Measurements from ENCODE around the gene GLTPD2. TPM values are rescaled to one million over a fixed set of nuclear protein-coding genes. Genes with fewer than 3 reads are reported as not detected.
A peak's percentile ranks its signal among the peaks of the same experiment; 100 is the strongest.

The GLTPD2 gene
- total RNA-seq, 1 experiment from 2014 or later = not detected

- POLR2A ChIA-PET (ENCODE audit: low non-redundant PET) = no interaction called here
- no peaks in the 10 kb centered on the region for H3K36me3 ChIP-seq (ENCODE audit: insufficient read depth, low read length, poor library complexity, severe bottlenecking)
- peak within 1 kb of the TSS; percentile 88 for H3K4me3 ChIP-seq (ENCODE audit: low read depth, low read length, poor library complexity, severe bottlenecking)
- no TSS peak for BruUV-seq (replicated peaks)
- H3K27ac ChIP-seq (ENCODE audit: low read depth, low read length, poor library complexity, severe bottlenecking) = peak within 1 kb of the TSS; percentile 84
- intact Hi-C loops (cut with micrococcal nuclease; ENCODE audit: unreplicated experiment) = no loop called here
- TF ChIP-seq EZH2 (IDR thresholded peaks at IDR 0.05; ENCODE audit: borderline replicate concordance, low read depth, low read length, poor library complexity, severe bottlenecking) (no peak), CTCF (conservative IDR thresholded peaks at IDR 0.05; ENCODE audit: low read depth, low read length) (no peak)
- H3K9me3 ChIP-seq (ENCODE audit: low read depth, low read length, poor library complexity, severe bottlenecking) = no peaks in the 10 kb centered on the region
- peak; percentile 97 for DNase-seq (ENCODE audit: low spot score)
- CTCF ChIA-PET = interaction anchor here (0.9 kb wide), 1 partner anchor 266 kb away, joined by 3 read pairs; no protein-coding TSS in a partner anchor
- no peaks in the 10 kb centered on the region for H3K4me1 ChIP-seq (ENCODE audit: insufficient read depth, low read length, poor library complexity, severe bottlenecking)
- no peaks in the 10 kb centered on the region for H3K27me3 ChIP-seq (replicated peaks; ENCODE audit: insufficient read depth, low read depth, low read length, poor library complexity)
These were observed 44.6 kb downstream of the GLTPD2 start, which contains the start of gene MINK1 for GRCh38 chr17:4833178-4833940. Gene MINK1, plus strand, starts transcription at chr17:4833340. Its CDS starts 244 bp downstream, at chr17:4833584.

- ChIA-PET CTCF (interaction anchor here (0.9 kb wide), 1 partner anchor 267 kb away, joined by 3 read pairs; no protein-coding TSS in a partner anchor), POLR2A (ENCODE audit: low non-redundant PET) (no interaction called here)
- Histone ChIP-seq H3K36me3 (ENCODE audit: insufficient read depth, low read length, poor library complexity, severe bottlenecking) (no peaks in the 10 kb centered on the region), H3K9me3 (ENCODE audit: low read depth, low read length, poor library complexity, severe bottlenecking) (no peaks in the 10 kb centered on the region), H3K27me3 (replicated peaks; ENCODE audit: insufficient read depth, low read depth, low read length, poor library complexity) (no peaks in the 10 kb centered on the region), H3K4me1 (ENCODE audit: insufficient read depth, low read length, poor library complexity, severe bottlenecking) (no peaks in the 10 kb centered on the region), H3K27ac (ENCODE audit: low read depth, low read length, poor library complexity, severe bottlenecking) (peak overlapping the region; percentile 84), H3K4me3 (ENCODE audit: low read depth, low read length, poor library complexity, severe bottlenecking) (peak overlapping the region; percentile 88)
- BruUV-seq (replicated peaks) = TSS peak; percentile 42
- no peak for TF ChIP-seq EZH2 (IDR thresholded peaks at IDR 0.05; ENCODE audit: borderline replicate concordance, low read depth, low read length, poor library complexity, severe bottlenecking)
- TF ChIP-seq CTCF (conservative IDR thresholded peaks at IDR 0.05; ENCODE audit: low read depth, low read length) = no peak
- intact Hi-C loops (cut with micrococcal nuclease; ENCODE audit: unreplicated experiment) = no loop called here
- DNase-seq (ENCODE audit: low spot score) = peak; percentile 72
These were observed 45.3 kb downstream of the GLTPD2 start for GRCh38 chr17:4833941-4834680.

GRCh38 chr17:4834681-4835020 lies 45.9 kb downstream of the GLTPD2 start:
- no peaks in the 10 kb centered on the region for H3K36me3 ChIP-seq (ENCODE audit: insufficient read depth, low read length, poor library complexity, severe bottlenecking)
- intact Hi-C loops (cut with micrococcal nuclease; ENCODE audit: unreplicated experiment) = no loop called here
- POLR2A ChIA-PET (ENCODE audit: low non-redundant PET) = no interaction called here
- H3K4me3 ChIP-seq (ENCODE audit: low read depth, low read length, poor library complexity, severe bottlenecking) = peak overlapping the region; percentile 88
- CTCF ChIA-PET = no interaction called here
- no TSS peak for BruUV-seq (replicated peaks)
- H3K27ac ChIP-seq (ENCODE audit: low read depth, low read length, poor library complexity, severe bottlenecking) = peak overlapping the region; percentile 84
- H3K4me1 ChIP-seq (ENCODE audit: insufficient read depth, low read length, poor library complexity, severe bottlenecking) = peaks cover 3% of the 10 kb centered on the region
- no peak for DNase-seq (ENCODE audit: low spot score)
- TF ChIP-seq CTCF (conservative IDR thresholded peaks at IDR 0.05; ENCODE audit: low read depth, low read length) (no peak), EZH2 (IDR thresholded peaks at IDR 0.05; ENCODE audit: borderline replicate concordance, low read depth, low read length, poor library complexity, severe bottlenecking) (no peak)
- no peaks in the 10 kb centered on the region for H3K9me3 ChIP-seq (ENCODE audit: low read depth, low read length, poor library complexity, severe bottlenecking)
- no peaks in the 10 kb centered on the region for H3K27me3 ChIP-seq (replicated peaks; ENCODE audit: insufficient read depth, low read depth, low read length, poor library complexity)

All from A673 (cell line).